HG02943 (cell line): ENCODE results near the gene LRRC4B.

Experiments
- ATAC-seq: cut with Tn5 transposase; IDR thresholded peaks from one replicate; pipeline ENCODE4 v1.9.1; 2021; ENCODE audit warnings: mild to moderate bottlenecking, low read depth, moderate library complexity; ENCODE audit not compliant: unreplicated experiment

The LRRC4B gene

DNA sequence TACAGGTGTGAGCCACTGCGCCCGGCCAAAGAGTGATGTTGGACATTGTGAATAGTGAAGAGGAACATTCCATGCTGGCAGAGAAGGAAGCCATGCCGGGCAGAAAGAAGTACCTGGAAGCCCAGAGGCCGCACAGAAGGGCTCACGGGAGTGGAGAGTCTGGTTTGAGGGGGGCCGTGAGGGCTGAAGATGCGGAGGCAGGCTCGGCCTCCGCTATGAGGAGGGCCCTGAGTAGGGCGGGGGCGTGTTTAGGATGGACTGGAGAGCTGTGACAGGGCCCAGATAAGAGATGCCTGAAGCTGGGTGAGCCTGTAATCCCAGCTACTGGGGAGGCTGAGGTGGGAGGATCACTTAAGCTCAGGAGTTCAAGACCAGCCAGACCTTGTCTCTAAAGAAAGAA is 58.9 kb downstream of the LRRC4B start:
- ATAC-seq: no peak

DNA sequence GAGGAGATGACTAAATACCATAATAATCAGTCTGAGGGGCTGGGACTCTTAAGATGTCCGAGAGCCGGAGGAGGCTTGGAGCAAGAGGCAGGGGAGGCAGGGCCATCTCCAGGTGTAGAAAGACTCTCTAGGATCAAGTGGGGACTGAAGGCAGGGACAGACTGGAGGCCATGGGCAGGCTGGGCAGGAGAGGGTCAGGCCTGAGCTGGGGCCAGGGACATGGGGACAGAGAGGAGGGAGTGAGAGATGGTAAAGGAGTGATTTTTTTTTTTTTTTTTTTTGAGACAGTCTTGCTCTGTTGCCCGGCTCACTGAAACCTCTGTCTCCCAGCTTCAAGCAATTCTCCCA is 59.4 kb downstream of the LRRC4B start:
- no peak for ATAC-seq

DNA sequence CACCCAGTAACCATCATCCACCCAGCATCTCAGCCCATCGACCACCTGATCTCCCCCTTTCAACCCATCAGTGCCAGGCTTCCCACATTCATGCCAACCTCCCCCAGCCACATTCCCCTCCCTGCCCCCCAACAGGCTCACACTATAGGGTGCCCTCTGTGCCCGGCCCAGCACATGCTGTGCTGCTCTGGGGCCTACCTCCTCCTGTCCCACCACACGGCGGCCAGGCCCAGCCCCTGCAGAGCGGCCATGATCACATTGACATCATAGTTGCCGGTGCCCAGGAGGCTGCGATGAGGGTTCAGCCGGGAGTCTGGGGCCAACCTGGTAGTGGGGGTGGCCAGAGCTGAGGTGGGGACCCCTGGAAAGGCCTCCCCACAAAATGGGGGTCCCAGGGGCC is 60.9 kb downstream of the LRRC4B start:
- ATAC-seq: no peak

DNA sequence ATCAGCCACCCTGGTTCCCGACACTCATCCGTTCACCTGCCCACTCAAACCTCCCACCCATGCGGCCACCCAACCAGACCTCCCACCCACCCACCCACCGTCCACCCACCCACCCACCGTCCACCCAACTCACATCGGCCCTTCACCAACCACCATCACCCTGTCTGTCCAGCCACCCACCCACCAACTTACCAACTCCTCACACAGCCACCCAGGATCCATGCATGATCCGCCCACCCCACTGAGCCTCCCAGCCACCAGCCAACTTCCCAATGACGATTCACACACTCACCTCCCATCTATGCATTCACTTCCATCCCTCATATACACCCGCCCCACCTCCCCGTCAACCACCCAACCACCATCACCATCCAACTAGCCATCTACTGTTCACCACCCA is 61.5 kb downstream of the LRRC4B start:
- no peak for ATAC-seq

DNA sequence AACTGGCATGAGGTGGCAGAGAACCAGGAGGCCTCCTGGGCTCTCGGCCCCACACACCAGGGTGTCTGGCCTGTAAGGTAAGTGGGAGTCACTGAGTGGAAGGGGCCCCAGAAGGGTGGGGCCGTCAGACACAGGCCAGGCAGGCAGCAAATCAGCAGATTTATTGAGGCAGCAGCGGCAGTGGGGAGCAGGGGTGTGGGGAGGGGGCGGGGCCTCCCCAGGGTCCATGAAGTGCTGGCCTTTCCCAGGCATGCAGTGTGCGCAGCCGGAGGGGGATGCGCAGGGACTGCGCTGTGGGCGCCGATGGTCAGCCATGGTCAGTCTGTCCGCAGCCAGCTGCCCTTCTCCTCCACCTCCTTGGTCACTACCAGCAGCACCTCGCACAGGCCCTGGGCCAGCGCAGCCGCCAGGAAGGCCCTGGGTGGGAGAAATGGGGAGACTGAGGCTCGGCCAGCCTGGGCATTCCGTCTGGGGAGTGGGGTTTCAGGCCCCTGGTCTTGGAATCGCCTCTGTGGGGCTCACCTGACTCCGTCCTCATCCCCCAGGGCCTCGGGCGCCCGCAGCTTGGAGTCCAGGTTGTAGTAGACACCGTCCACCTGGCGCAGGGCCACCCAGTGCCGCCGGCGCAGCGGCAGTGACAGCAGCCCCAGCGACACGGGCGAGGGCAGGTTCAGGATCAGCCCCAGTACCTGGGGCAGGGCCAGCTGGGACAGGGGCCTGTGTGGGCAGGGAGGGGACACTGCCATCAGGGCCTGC is 62.2 kb downstream of the LRRC4B start:
- ATAC-seq: no peak

DNA sequence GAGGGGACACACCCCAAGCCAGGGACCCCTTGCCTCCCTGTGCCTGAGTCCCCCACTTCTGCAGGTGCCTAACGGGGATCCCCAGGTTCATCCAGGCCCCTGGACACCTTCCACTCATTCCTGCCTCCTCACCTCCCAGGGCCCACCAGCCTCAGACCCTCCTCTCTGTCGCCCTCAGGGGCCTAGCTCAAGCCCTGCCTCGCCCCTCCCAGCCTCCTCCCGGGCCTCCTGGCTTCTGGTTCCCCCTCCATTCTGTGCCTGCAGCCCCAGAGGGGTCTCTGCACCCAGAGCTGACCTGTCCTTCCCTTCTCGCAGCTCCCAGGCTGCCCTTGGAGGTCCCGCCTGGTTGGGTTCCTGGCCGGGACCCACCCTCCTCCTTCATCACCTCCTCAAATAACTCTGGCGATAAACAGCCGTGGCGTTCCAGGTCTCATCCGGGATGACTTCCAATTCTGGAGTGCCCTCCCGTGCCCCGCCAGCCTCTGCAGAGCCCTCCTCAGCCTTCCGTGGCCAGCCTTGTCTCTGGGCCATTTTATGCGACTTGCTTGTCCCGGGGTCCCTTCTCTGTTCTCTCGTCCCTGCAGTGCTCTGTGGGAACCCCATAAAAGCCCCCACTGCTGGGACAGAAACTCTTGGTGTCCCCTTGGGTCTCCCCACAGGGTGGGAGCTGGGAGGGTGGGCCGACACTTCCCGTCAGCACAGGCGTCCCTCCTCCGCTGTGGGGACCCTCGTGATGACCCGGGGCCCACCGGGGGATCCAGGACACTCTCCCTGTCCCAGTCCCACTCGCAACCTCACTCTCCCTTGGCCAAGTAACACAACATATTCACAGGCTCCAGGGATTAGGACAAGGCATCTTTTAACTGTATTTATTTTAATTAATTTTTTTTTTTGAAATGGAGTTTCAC is 66.4 kb downstream of the LRRC4B start:
- no peak for ATAC-seq

DNA sequence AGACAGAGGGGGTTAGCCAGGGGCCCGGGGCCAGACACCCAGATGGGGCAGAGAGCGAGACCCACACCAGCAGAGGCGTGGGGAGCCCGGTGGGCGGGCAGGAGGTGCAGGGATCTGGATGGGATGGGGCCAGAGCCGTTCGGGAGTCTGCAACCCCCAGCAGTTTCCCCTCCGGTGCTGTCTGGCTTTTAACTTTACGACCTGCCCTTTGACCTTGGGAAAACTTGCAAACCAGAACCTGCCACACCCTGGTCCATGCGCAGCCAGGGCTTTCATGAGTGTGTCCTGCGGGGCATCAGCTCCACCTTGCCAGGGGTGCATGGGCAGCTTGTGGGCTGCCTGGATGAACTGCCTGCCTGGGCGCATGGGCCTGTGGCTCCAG is 67.1 kb downstream of the LRRC4B start:
- ATAC-seq: no peak

DNA sequence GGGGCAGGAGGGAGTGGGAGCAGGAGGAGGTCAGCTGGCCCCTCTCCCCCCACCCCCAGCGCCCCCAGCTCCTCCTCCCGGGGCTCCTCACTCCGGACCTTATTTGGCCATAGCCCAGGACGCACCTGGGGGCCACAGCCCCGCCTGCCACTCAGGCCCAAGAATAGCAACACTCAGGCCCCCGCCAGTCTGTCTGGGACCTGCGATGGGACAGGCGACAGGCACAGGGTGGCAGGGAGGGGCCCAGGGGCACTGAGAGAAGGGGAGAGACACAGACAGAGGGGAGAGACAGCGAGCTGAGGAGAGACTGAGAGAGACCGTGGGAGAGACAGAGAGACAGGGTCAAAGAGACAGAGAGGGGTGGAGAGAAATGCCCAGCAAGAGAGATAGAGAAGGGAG is 67.5 kb downstream of the LRRC4B start:
- ATAC-seq: no peak

DNA sequence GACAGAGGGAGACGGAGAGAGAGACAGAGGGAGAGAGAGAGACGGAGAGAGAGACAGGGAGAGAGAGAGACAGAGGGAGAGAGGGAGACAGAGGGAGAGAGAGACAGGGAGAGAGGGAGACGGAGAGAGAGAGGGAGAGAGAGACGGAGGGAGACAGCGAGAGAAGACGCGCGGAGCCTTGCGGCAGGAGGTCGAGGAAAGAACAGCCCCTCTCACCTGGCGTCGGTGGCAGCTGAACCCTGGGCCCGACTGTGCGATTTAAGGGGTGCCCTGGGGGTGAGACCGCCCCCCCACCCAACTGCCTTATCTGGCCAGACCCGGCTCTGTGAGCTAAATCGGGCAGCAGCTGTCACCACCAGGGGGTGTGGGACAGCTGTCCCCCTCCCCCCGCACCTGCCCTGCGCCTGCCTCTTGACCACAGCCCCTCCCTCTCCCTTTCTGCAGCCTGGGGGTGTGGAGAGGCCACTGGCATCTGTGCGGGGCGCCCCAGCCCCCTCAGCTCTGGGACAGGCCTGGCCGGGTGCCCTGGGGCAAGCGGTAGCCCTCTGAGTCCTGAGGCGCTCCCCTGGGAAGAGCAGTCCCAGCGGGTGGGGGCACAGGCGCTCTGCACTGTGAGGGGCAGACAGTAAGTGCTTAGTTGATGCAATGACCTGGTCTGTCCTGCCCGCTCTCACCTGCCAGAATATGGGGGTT is 68.0 kb downstream of the LRRC4B start:
- no peak for ATAC-seq

DNA sequence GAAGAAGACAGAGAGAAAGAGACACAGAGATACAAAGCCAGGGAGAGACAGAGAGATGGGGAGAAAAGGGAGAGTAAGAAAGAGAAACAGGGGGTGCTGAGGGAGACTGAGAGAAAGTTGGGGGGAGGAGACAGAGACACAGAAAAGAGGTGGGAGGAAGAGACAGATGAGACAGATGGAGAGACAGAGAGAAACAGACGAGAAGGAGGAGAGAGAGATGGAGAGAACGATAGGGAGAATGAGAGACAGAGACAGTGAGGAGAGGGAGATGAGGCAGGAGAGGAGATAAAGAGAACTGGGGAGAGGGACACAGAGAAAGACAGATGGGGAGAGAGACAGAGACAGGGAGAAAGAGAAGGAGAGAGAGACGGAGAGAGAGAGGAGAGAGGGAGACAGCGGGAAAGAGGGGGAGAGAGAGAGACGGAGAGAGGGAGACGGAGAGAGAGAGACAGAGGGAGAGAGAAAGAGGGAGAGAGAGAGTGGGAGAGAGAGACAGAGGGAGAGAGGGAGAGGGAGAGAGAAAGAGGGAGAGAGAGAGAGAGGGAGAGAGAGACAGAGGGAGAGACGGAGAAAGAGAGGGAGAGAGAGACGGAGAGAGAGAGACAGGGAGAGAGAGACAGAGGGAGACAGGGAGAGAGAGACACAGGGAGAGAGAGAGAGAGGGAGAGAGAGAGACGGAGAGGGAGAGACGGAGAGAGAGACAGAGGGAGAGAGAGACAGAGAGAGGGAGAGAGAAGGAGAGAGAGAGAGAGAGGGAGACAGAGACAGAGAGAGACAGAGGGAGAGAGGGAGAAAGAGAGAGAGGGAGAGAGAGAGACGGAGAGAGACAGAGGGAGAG is 69.8 kb downstream of the LRRC4B start:
- no peak for ATAC-seq

DNA sequence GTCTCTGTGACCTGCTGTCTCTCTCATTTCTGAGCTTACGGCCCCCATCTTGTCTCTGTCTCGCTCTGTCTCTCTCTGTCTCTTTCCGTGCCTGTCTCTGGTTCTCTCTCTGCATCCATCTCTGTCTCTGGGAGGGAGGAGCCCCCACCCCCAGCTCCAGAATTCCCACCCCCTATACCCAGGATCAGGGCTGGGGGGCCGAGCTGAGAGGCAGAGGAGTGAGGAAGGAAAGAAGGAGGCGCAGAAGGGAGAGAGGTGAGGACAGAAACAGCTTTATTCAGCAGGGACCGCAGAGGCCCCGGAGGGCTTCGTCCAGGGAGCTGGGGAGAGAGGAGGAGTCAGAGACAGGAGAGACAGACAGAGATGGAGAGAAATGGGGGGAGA is 71.2 kb downstream of the LRRC4B start:
- no peak for ATAC-seq

DNA sequence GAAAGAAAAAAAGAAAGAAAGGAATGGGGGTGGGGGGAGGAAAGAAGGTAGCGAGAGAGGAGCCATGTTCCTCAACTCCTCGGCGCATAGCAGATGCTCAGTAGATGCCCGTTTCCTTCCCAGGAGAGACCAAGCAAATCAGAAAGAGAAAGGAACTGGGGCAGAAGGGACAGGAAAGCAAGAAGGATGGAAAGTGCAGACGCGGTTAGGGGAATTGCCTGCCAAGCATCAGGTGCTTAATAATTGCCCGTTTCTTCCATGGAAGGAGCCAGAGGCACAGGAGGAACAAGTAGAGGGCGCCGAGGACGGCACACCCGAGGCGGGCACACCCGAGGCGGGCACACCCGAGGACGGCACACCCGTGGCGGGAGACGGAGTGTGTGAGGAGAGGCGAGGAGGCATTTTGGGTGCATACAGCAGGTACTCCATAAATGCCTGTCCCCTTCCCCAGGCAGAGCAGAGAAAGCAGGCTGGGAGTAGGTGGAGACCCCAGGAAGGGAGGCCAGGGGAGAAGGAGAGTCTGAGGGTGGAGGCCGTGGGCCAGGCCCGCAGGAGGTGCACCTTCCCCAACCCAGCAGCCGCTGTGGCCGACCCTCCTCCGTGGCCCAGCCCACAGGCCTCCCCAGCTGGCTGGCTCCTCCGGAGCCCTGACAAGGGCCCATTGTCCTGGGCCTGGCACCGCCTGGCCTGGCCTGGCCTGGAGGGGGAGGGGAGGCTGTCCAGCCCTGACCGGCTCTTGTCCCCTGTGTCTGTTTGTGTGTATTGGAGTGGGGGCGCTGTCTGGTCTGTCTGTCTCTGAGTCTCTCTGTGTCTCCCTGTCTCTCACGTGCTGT is 71.8 kb downstream of the LRRC4B start:
- ATAC-seq: no peak

DNA sequence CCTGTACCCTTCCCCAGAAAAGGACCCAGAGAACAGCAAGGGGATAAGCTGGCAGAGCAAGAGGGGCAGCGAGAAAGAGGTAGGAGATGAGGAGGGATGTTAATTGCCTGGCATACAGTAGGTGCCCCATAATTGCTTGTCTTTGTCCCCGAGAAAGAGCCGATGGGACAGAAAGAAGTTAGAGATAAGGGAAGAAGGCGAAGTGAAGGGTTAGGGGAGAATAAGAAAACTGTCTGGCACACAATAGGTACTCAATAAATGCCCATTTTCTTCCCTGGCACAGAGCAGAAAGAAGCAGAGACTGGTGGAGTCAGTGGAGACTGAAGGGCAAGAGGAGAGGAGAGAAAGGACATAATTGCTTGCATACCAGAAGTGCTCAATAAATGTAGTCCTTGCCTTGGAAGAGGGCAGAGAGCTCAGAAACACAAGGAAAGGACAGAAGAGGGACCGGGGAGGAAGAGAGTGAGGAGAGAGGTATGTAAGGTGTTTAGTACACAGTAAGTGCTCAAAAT is 73.2 kb downstream of the LRRC4B start:
- ATAC-seq: no peak

DNA sequence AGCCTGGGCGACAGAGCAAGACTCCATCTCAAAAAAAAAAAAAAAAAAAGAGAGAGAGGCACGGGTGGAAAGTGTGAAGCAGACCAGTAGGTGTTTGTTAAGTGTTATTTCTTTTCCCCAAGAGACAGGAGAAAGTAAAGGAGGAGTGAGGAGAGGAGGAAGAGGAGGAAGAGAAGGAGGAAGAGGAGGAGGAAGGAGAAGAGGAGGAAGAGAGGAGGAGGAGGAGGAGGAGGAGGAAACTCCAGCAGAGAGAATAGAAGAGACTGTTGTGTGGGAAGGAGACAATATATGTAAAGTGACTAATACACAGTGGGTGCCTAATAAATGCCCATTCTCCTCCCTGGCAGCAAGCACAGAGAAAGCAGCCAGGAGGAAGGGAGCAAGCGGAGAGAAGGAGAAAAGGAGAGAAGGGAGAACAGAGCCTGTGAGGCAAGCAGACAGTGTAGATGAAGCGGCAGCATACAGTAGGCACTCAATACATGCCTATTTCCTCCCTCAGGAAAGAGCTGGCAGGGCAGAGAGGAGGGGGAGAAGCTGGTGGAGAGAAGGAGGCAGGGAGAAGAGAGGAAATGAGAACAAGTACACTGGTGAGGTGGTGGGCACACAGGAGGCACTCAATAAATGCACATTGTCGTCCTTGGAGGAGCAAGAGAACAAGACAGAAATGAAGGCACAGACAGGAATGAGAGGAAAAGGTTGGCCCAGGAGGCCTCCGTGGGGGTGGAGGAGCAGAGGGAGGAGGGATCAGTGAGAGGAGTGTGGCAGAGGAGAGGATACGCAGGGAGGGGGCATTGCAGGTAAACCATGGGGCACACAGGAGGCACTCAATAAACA is 73.8 kb downstream of the LRRC4B start:
- ATAC-seq: no peak

DNA sequence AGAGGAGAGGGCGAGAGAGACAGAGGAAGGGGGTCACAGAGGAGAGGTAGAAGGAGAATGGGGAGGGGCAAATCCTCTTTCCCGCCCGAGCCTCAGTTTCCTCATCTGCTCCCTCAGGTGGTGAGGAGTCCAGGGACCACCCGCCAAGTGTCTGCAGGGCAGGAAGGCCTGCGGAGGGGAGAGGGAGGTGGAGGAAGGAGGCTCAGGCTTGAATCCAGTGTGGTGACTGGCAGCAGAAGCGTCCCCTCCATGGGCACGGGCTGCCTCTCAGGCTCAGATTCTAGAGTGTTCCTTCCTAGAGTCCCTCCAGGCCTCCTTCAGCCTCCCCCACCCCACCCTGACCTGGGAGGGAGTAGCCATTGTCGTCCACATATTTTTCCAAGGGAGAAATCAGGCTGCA is 75.1 kb downstream of the LRRC4B start:
- ATAC-seq: no peak

DNA sequence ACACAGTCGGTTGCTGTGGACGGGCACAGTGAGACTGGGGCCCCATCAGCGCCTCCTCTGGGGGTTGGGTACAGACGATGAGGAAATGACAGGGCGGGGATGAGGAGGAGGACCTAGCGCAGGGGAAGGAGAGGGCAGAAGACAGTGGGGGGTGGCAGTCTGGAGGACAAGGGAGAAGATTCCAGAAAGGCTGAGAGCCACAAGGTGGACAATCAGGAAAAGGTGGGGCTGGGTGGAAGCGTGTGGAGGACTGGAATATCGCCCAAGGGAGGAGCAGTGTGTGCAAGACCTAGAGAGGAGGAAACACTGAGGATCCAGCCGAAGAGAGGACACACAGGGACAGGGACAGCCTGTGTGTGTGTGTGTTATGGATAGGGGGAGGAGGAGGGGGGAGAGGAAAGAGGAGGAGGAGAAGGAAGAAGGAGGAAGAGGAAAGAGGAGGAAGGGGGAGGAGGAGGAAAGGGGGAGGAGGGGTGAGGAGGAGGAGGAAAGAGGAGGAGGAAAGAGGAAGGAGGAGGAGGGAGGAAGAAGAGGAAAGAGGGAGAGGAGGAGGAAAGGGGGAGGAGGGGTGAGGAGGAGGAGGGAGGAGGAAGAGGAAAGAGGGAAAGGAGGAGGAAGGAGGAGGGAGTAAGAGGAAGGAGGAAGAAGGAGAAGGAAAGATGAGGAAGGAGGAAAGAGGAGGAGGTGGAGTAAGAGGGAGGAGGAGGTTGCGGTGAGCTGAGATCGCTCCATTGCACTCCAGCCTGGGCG is 75.8 kb downstream of the LRRC4B start:
- ATAC-seq: no peak

DNA sequence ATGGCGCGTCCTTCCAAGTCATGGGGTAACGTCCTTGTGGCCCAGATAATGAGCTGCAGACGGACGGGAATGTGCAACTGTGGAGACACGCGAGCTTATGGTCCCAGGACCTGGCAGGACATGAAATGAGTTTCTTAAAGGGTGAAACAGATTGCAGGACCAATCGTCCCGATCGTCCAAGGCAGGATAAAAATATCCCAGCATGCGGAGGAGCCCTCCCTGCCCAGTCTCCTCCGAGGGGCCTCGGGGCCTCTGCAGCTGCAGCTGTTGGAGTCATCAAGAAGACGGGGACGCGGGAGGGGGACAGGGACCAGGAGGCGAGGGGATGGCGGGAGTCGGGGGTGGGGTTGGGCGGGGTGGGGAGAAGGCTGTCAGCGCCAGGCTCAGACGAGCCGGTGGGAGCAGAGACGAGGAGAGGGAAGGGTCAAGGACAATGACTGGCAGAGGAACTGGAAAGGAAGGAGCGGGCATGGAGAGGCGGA is 77.2 kb downstream of the LRRC4B start:
- ATAC-seq: no peak

DNA sequence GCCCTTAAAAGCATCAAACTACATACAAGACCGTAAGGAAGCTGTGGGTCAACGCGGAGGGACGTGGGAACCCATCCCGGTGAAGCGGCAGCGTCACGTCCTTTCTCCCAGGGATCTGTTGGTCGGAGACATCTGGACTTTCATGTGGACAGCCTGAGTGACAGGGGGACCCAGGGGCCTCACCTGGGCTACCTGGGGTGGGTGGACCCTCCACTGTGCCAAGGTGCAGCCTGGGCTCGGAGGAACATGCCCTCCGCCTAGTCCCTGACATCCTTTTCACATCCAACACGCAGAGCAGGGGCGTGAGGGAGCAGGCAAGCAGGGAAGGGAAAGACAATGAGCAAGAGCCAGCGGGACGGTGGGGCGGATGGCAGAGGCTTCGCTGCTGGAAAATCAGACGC is 77.8 kb downstream of the LRRC4B start:
- no peak for ATAC-seq
